GM23338 (cell line): ENCODE data around the gene CMKLR1. TPM values are rescaled to one million over a fixed set of nuclear protein-coding genes. Genes with fewer than 3 reads are reported as not detected.

ENCODE experiments used
- ATAC-seq: fragments of 200-7000 bp; cut with Tn5 transposase; 3 replicates; pipeline ENCODE4 v1.9.1; 2020
- DNase-seq: peaks from one replicate; pipeline ENCODE4 v3.0.0-alpha.2; 2015; ENCODE audit warnings: low spot score
- H2AFZ ChIP-seq: fragments of 200-600 bp; sonication (generic); 2 replicates; pipeline ENCODE4 v1.8.0; 2016; ENCODE audit warnings: antibody characterized with exemption, mild to moderate bottlenecking, moderate library complexity
- H3F3A ChIP-seq: fragments of 200-600 bp; sonication (generic); replicated peaks from 2 replicates; pipeline ENCODE4 v1.8.0; 2017; ENCODE audit warnings: antibody characterized with exemption, mixed run types, low read depth
- H3K27ac ChIP-seq: fragments of 200-600 bp; sonication (generic); 2 replicates; pipeline ENCODE4 v1.6.1; 2016; ENCODE audit warnings: low read depth
- H3K27me3 ChIP-seq: fragments of 200-600 bp; sonication (generic); 2 replicates; pipeline ENCODE4 v1.8.0; 2016; ENCODE audit warnings: mild to moderate bottlenecking, mixed run types, moderate library complexity; ENCODE audit not compliant: insufficient read depth
- H3K36me3 ChIP-seq: fragments of 200-600 bp; sonication (generic); 2 replicates; pipeline ENCODE4 v1.8.0; 2016; ENCODE audit warnings: mild to moderate bottlenecking; ENCODE audit not compliant: insufficient read depth
- H3K4me1 ChIP-seq: fragments of 200-600 bp; sonication (generic); 2 replicates; pipeline ENCODE4 v1.8.0; 2016; ENCODE audit warnings: mild to moderate bottlenecking, moderate library complexity; ENCODE audit not compliant: insufficient read depth
- H3K4me2 ChIP-seq: fragments of 200-600 bp; sonication (generic); 2 replicates; pipeline ENCODE4 v1.7.1; 2017; ENCODE audit warnings: mixed run types
- H3K4me3 ChIP-seq: fragments of 200-600 bp; sonication (generic); 2 replicates; pipeline ENCODE4 v1.6.1; 2016; ENCODE audit warnings: mixed run types
- H3K79me2 ChIP-seq: fragments of 200-600 bp; sonication (generic); replicated peaks from 2 replicates; pipeline ENCODE4 v1.8.0; 2017; ENCODE audit warnings: mild to moderate bottlenecking; ENCODE audit not compliant: insufficient read depth
- H3K9me2 ChIP-seq: fragments of 200-600 bp; sonication (generic); 2 replicates; pipeline ENCODE4 v1.8.0; 2017; ENCODE audit not compliant: insufficient read depth
- H4K20me1 ChIP-seq: fragments of 200-600 bp; sonication (generic); replicated peaks from 2 replicates; pipeline ENCODE4 v1.8.0; 2017; ENCODE audit warnings: mild to moderate bottlenecking; ENCODE audit not compliant: insufficient read depth
- H3K27ac Mint-ChIP-seq: 2 replicates; pipeline ENCODE4 v1.8.0; 2020; ENCODE audit warnings: inconsistent platforms, mild to moderate bottlenecking, moderate library complexity, mixed read lengths
- H3K27me3 Mint-ChIP-seq: 3 replicates; pipeline ENCODE4 v1.8.0; 2022; ENCODE audit warnings: low read depth, mild to moderate bottlenecking, moderate library complexity, mixed read lengths, inconsistent platforms; ENCODE audit not compliant: insufficient read depth, poor library complexity
- H3K36me3 Mint-ChIP-seq: 3 replicates; pipeline ENCODE4 v1.8.0; 2021; ENCODE audit warnings: low read depth, mild to moderate bottlenecking, inconsistent platforms, moderate library complexity, mixed read lengths
- H3K4me1 Mint-ChIP-seq: 3 replicates; pipeline ENCODE4 v1.8.0; 2020; ENCODE audit warnings: mild to moderate bottlenecking, inconsistent platforms, mixed read lengths
- H3K4me3 Mint-ChIP-seq: 3 replicates; pipeline ENCODE4 v1.8.0; 2021; ENCODE audit warnings: moderate library complexity, mild to moderate bottlenecking, inconsistent platforms, mixed read lengths
- H3K9me3 Mint-ChIP-seq: 3 replicates; pipeline ENCODE4 v1.8.0; 2020; ENCODE audit warnings: moderate library complexity, mild to moderate bottlenecking, inconsistent platforms, mixed read lengths
- EZH2 ChIP-seq: fragments of 200-600 bp; sonication (generic); IDR thresholded peaks from one replicate; pipeline ENCODE4 v1.8.0; 2017; ENCODE audit warnings: antibody characterized with exemption, mild to moderate bottlenecking, low read depth; ENCODE audit not compliant: unreplicated experiment
- EZH2phosphoT487 ChIP-seq: fragments of 200-600 bp; sonication (generic); IDR thresholded peaks from one replicate; pipeline ENCODE4 v1.8.1; 2018; ENCODE audit warnings: antibody characterized with exemption; ENCODE audit not compliant: unreplicated experiment
- JUNB ChIP-seq: IDR thresholded peaks from one replicate; pipeline ENCODE4 v1.6.1; 2016; ENCODE audit warnings: antibody characterized with exemption; ENCODE audit not compliant: unreplicated experiment
- NANOG ChIP-seq: IDR thresholded peaks from 2 replicates; pipeline ENCODE4 v1.6.1; 2016; ENCODE audit warnings: antibody characterized with exemption, borderline replicate concordance
- POLR2AphosphoS5 ChIP-seq: IDR thresholded peaks from 2 replicates; pipeline ENCODE4 v1.6.1; 2016; ENCODE audit warnings: antibody characterized with exemption, low read depth
- STAT1 ChIP-seq: IDR thresholded peaks from one replicate; pipeline ENCODE4 v1.6.1; 2016; ENCODE audit warnings: antibody characterized with exemption; ENCODE audit not compliant: unreplicated experiment
- ZNF114 ChIP-seq: fragments of 250-450 bp; sonication (Bioruptor Pico); IDR thresholded peaks from 2 replicates; pipeline ENCODE4 v1.5.0; 2020; ENCODE audit warnings: mild to moderate bottlenecking, moderate library complexity
- ZNF331 ChIP-seq: fragments of 250-450 bp; sonication (Bioruptor Pico); IDR thresholded peaks from 2 replicates; pipeline ENCODE4 v1.5.0; 2020; ENCODE audit warnings: low read depth, mild to moderate bottlenecking, moderate library complexity
- polyA plus RNA-seq: library from polyadenylated mRNA; unstranded; fragments of >200 nt; fragmentation: Nextera tagmentation; extraction: Ambion mirVana; gene quantifications from 2 replicates; pipeline ENCODE4 v1.2.1, GENCODE V29; 2016
- total RNA-seq: library from RNA; depleted of rRNA; stranded (reverse); fragments of >200 nt; shearing (Covaris generic); gene quantifications from 2 replicates; pipeline ENCODE4 v1.2.3, GENCODE V29; 2014
- TF ChIP-seq, protein P1 (sequence below), 2 experiments: fragments of 200-600 bp in 1 of 2; sonication (generic) in 1 of 2; conservative IDR thresholded peaks; 2 replicates each; pipeline versions ENCODE4 v1.5.1 to v1.6.1; 2016 to 2017; ENCODE audit warnings: antibody characterized with exemption in 2 of 2, low read depth in 2 of 2, mild to moderate bottlenecking in 2 of 2, moderate library complexity in 1 of 2
- TF ChIP-seq, protein P2 (sequence below): IDR thresholded peaks from 2 replicates; pipeline ENCODE4 v1.6.1; 2016; ENCODE audit warnings: antibody characterized with exemption
- TF ChIP-seq, protein P3 (sequence below): IDR thresholded peaks from one replicate; pipeline ENCODE4 v1.6.1; 2018; ENCODE audit warnings: antibody characterized with exemption; ENCODE audit not compliant: unreplicated experiment

Gene CMKLR1
- total and polyA plus RNA-seq, 2 experiments from 2014 or later: 0.40 to 2.6 TPM

DNA sequence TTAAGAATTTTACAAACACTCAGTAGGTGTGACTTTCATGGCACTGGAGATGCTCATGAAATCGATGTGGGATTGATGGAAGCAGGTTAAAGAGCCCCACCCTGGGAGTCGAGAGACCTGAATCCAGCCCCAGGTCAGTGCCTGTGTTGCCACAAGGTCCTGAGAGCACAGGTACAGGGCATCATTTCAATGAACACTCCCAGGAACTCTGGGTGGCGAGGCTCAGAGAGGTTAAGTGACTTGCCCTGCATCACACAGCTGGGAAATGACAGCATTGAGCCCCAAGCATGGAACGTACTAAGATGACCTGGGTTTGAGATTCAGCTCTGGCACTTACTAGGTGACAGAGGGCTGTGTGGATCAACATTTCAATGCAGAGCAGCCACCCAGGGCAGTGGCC, 98.2 kb downstream of the CMKLR1 start (continued):
- TF ChIP-seq, protein P1, sequence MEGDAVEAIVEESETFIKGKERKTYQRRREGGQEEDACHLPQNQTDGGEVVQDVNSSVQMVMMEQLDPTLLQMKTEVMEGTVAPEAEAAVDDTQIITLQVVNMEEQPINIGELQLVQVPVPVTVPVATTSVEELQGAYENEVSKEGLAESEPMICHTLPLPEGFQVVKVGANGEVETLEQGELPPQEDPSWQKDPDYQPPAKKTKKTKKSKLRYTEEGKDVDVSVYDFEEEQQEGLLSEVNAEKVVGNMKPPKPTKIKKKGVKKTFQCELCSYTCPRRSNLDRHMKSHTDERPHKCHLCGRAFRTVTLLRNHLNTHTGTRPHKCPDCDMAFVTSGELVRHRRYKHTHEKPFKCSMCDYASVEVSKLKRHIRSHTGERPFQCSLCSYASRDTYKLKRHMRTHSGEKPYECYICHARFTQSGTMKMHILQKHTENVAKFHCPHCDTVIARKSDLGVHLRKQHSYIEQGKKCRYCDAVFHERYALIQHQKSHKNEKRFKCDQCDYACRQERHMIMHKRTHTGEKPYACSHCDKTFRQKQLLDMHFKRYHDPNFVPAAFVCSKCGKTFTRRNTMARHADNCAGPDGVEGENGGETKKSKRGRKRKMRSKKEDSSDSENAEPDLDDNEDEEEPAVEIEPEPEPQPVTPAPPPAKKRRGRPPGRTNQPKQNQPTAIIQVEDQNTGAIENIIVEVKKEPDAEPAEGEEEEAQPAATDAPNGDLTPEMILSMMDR (conservative IDR thresholded peaks at IDR 0.05; ENCODE audit: low read depth in 2 of 2): no peak
- no peak for TF ChIP-seq JUNB
- no peak for TF ChIP-seq STAT1

DNA sequence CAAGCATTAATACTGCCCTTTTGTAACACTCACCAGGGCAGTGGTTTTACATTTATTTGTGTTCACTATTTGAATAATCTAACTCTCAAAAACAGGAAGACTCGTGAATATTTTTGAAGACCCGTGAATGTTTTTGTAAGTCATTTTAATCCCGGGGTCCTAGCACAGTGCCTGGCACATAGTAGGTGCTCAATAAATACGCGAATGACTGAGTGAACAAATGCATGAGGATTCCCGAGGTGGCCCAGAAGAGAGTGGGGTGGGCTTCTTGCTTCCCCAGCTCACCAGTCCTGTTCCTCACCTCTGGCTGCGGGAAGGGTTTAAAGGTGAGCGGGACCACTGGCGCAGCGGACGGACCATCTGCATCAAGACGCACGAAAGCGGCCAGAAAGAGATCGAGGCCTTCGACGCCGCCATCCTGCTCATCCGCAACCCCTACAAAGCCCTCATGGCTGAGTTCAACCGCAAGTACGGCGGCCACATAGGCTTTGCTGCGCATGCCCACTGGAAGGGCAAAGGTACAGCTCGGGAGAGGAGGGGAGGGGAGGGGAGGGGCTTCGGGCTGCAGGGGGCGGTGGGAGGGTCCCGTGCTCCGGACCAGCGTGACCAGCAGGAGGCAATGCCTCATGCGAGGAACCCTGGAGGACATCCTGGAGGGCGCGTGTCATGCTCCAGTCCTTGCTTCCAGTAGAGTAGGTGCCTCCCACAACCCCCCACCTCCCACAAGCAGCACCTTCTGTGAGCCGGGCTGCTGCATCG, 98.9 kb downstream of the CMKLR1 start:
- no peak overlapping the region for H3K4me2 ChIP-seq

DNA sequence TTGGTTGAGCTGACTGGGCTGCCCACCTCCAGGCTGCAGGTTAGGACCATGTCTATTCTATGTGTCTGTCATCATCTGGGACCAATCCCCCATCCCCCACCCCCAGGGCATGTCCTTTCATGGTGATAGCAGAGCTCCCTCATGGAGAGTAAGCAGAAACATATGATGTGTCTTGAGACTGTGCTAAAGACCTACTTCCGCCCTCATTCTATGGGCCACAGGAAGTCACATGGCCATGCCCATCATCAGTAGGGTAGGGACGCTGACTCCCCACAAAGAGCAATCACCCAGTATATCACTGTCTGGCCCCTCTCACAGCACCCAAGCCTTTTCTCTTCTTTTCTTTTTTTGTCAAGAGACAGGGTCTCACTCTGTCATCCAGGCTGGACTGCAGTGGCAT, 99.7 kb downstream of the CMKLR1 start:
- Histone ChIP-seq H3K4me1 (peaks cover 16% of the 10 kb centered on the region), H3K9me2 (no peaks in the 10 kb centered on the region), H3K36me3 (no peaks in the 10 kb centered on the region), H3K4me2 (no peak overlapping the region), H3K4me3 (no peak overlapping the region), H3F3A (no peaks in the 10 kb centered on the region), H3K27ac (no peak overlapping the region), H2AFZ (no peak overlapping the region), H3K79me2 (no peaks in the 10 kb centered on the region), H3K27me3 (no peaks in the 10 kb centered on the region), H4K20me1 (no peaks in the 10 kb centered on the region)
- Mint-ChIP-seq H3K9me3 (peaks cover 17% of the 10 kb centered on the region), H3K27me3 (peaks cover 10% of the 10 kb centered on the region), H3K4me1 (peaks cover 21% of the 10 kb centered on the region), H3K27ac (no peak overlapping the region), H3K4me3 (no peak overlapping the region), H3K36me3 (peaks cover 12% of the 10 kb centered on the region; the same call in 2 of the 3 replicates)
- ATAC-seq (no peak), DNase-seq (no peak)
- TF ChIP-seq NANOG (no peak), POLR2AphosphoS5 (no peak), JUNB (no peak), EZH2 (no peak), EZH2phosphoT487 (no peak), ZNF114 (no peak), STAT1 (no peak), ZNF331 (CRISPR knock-in tag) (no peak)
- TF ChIP-seq, protein P2, sequence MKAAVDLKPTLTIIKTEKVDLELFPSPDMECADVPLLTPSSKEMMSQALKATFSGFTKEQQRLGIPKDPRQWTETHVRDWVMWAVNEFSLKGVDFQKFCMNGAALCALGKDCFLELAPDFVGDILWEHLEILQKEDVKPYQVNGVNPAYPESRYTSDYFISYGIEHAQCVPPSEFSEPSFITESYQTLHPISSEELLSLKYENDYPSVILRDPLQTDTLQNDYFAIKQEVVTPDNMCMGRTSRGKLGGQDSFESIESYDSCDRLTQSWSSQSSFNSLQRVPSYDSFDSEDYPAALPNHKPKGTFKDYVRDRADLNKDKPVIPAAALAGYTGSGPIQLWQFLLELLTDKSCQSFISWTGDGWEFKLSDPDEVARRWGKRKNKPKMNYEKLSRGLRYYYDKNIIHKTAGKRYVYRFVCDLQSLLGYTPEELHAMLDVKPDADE: no peak
- TF ChIP-seq, protein P3, sequence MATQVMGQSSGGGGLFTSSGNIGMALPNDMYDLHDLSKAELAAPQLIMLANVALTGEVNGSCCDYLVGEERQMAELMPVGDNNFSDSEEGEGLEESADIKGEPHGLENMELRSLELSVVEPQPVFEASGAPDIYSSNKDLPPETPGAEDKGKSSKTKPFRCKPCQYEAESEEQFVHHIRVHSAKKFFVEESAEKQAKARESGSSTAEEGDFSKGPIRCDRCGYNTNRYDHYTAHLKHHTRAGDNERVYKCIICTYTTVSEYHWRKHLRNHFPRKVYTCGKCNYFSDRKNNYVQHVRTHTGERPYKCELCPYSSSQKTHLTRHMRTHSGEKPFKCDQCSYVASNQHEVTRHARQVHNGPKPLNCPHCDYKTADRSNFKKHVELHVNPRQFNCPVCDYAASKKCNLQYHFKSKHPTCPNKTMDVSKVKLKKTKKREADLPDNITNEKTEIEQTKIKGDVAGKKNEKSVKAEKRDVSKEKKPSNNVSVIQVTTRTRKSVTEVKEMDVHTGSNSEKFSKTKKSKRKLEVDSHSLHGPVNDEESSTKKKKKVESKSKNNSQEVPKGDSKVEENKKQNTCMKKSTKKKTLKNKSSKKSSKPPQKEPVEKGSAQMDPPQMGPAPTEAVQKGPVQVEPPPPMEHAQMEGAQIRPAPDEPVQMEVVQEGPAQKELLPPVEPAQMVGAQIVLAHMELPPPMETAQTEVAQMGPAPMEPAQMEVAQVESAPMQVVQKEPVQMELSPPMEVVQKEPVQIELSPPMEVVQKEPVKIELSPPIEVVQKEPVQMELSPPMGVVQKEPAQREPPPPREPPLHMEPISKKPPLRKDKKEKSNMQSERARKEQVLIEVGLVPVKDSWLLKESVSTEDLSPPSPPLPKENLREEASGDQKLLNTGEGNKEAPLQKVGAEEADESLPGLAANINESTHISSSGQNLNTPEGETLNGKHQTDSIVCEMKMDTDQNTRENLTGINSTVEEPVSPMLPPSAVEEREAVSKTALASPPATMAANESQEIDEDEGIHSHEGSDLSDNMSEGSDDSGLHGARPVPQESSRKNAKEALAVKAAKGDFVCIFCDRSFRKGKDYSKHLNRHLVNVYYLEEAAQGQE: no peak

More for the DNA sequence above, 98.9 kb downstream of the CMKLR1 start:
- peak; percentile 61 for DNase-seq
- Histone ChIP-seq H2AFZ (0 out of 2 replicates have a peak overlapping the region, but pooled peaks have one; percentile 28), H3K27me3 (no peaks in the 10 kb centered on the region), H3F3A (no peaks in the 10 kb centered on the region), H3K4me1 (peaks cover 11% of the 10 kb centered on the region), H3K36me3 (no peaks in the 10 kb centered on the region), H3K9me2 (no peaks in the 10 kb centered on the region), H3K27ac (no peak overlapping the region), H3K4me3 (no peak overlapping the region), H4K20me1 (no peaks in the 10 kb centered on the region), H3K79me2 (no peaks in the 10 kb centered on the region)
- Mint-ChIP-seq H3K4me1 (peaks cover 16% of the 10 kb centered on the region), H3K27ac (no peak overlapping the region), H3K36me3 (peaks cover 12% of the 10 kb centered on the region; the same call in 2 of the 3 replicates), H3K9me3 (peaks cover 17% of the 10 kb centered on the region), H3K27me3 (peaks cover 10% of the 10 kb centered on the region), H3K4me3 (no peak overlapping the region)
- ATAC-seq: peak; percentile 11; the same call in 1 of the 3 replicates
- TF ChIP-seq, protein P1 (conservative IDR thresholded peaks at IDR 0.05; ENCODE audit: low read depth in 2 of 2): peak in 1 of 2 experiments; percentile 57; a peak in 3 of 4 replicates
- TF ChIP-seq POLR2AphosphoS5 (no peak), STAT1 (no peak)
